ENCODE data around the gene PXK. TPM values are rescaled to one million over a fixed set of nuclear protein-coding genes. Genes with fewer than 3 reads are reported as not detected.
A peak's percentile ranks its signal among the peaks of the same experiment; 100 is the strongest.

The PXK gene
- total and polyA plus RNA-seq, 10 of the 15 experiments (the other 5 are each of a cell fraction or from before 2014, with no cell fraction given): 8.4 to 38.0 (median 27.6) TPM

DNA sequence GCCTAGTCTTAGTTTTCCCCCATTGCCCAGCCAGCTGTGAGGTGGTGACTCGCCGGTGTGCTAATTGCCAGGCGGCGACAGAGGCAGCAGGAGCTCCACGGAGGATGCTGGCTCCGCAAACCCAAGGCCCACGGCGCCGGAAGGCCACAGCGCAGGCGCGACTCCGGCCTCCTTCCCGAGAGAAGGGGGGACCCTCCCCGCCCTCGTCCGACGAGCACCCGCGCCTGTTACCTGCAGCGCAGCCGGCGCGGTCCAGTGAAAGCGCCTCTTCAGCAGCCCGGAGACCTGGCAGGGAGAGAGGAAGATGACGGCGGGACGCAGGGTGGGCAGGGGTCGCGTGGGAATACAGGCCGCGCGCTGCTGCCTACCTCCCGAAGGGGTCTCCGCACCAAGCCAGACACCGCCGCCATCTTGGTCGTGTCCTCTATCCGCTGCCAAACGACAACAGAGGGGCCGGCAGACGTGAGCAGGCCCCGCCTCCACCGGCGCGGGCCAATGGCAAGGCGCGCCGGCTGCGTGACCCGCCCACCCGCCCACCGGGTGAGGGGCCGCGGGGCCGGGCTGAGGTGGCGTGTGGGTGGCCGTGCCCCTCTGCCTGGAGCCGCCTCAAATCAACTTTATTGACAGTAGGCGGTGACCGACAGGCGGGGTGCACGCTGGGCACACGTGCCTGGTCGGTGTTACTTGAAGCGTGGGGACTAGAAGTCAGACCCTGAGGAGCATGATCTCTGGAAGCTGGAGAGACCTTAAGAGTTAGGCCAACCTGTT, 100.9 kb downstream of the PXK start, which contains the start of gene PDHB (continued):
- TF ChIP-seq SPI1 (IDR thresholded peaks at IDR 0.05; ENCODE audit: borderline replicate concordance, insufficient read depth, low read depth, low read length) (no peak), MXI1 (IDR thresholded peaks at IDR 0.05; ENCODE audit: low read depth, low read length) (peak; percentile 76; the same call in 1 of the 2 replicates), MYC (IDR thresholded peaks at IDR 0.05; ENCODE audit: insufficient read depth, insufficient read length, insufficient replicate concordance, low read length, severe bottlenecking) (no peak), SMC3 (IDR thresholded peaks at IDR 0.05; ENCODE audit: borderline replicate concordance, low read length) (no peak), ZNF207 (IDR thresholded peaks at IDR 0.05; ENCODE audit: borderline replicate concordance) (no peak), GATAD2B (conservative IDR thresholded peaks at IDR 0.05; ENCODE audit: low read depth) (peak; percentile 91), IKZF2 (IDR thresholded peaks at IDR 0.05) (peak in 1 of 2 experiments; percentile 53; a peak in 1 of 4 replicates), ZBED1 (IDR thresholded peaks at IDR 0.05; ENCODE audit: borderline replicate concordance) (no peak), WRNIP1 (IDR thresholded peaks at IDR 0.05; ENCODE audit: borderline replicate concordance, low read depth, low read length) (no peak), SREBF2 (IDR thresholded peaks at IDR 0.05; ENCODE audit: low read length) (no peak), NR2F1 (conservative IDR thresholded peaks at IDR 0.05) (0 out of 2 replicates have a peak, but pooled peaks have one; percentile 30), RFX5 (IDR thresholded peaks at IDR 0.05; ENCODE audit: low read depth, low read length) (no peak), SREBF1 (IDR thresholded peaks at IDR 0.05; ENCODE audit: low read length) (no peak), CBX5 (IDR thresholded peaks at IDR 0.05; ENCODE audit: low read depth) (no peak), EZH2 (IDR thresholded peaks at IDR 0.05; ENCODE audit: borderline replicate concordance, control insufficient read depth, low read depth, low read length) (no peak), CBFB (IDR thresholded peaks at IDR 0.05; ENCODE audit: low read depth) (no peak), EGR1 (IDR thresholded peaks at IDR 0.05; ENCODE audit: borderline replicate concordance in 1 of 2, low read depth in 2 of 2, low read length in 2 of 2) (peak in 1 of 2 experiments; percentile 75; a peak in 1 of 3 replicates), LARP7 (IDR thresholded peaks at IDR 0.05) (peak; percentile 94)
- TF ChIP-seq, protein P1, sequence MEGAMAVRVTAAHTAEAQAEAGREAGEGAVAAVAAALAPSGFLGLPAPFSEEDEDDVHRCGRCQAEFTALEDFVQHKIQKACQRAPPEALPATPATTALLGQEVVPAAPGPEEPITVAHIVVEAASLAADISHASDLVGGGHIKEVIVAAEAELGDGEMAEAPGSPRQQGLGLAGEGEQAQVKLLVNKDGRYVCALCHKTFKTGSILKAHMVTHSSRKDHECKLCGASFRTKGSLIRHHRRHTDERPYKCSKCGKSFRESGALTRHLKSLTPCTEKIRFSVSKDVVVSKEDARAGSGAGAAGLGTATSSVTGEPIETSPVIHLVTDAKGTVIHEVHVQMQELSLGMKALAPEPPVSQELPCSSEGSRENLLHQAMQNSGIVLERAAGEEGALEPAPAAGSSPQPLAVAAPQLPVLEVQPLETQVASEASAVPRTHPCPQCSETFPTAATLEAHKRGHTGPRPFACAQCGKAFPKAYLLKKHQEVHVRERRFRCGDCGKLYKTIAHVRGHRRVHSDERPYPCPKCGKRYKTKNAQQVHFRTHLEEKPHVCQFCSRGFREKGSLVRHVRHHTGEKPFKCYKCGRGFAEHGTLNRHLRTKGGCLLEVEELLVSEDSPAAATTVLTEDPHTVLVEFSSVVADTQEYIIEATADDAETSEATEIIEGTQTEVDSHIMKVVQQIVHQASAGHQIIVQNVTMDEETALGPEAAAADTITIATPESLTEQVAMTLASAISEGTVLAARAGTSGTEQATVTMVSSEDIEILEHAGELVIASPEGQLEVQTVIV (IDR thresholded peaks at IDR 0.05; ENCODE audit: borderline replicate concordance, partially characterized antibody): no peak
- TF ChIP-seq, protein P2, sequence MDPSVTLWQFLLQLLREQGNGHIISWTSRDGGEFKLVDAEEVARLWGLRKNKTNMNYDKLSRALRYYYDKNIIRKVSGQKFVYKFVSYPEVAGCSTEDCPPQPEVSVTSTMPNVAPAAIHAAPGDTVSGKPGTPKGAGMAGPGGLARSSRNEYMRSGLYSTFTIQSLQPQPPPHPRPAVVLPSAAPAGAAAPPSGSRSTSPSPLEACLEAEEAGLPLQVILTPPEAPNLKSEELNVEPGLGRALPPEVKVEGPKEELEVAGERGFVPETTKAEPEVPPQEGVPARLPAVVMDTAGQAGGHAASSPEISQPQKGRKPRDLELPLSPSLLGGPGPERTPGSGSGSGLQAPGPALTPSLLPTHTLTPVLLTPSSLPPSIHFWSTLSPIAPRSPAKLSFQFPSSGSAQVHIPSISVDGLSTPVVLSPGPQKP (IDR thresholded peaks at IDR 0.05; ENCODE audit: low read depth, low read length): peak; percentile 33; the same call in 1 of the 2 replicates
- TF ChIP-seq, protein P3, sequence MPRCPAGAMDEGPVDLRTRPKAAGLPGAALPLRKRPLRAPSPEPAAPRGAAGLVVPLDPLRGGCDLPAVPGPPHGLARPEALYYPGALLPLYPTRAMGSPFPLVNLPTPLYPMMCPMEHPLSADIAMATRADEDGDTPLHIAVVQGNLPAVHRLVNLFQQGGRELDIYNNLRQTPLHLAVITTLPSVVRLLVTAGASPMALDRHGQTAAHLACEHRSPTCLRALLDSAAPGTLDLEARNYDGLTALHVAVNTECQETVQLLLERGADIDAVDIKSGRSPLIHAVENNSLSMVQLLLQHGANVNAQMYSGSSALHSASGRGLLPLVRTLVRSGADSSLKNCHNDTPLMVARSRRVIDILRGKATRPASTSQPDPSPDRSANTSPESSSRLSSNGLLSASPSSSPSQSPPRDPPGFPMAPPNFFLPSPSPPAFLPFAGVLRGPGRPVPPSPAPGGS (IDR thresholded peaks at IDR 0.05; ENCODE audit: borderline replicate concordance, insufficient read depth, low read depth, low read length, poor library complexity, severe bottlenecking): no peak
- TF ChIP-seq, protein P4, sequence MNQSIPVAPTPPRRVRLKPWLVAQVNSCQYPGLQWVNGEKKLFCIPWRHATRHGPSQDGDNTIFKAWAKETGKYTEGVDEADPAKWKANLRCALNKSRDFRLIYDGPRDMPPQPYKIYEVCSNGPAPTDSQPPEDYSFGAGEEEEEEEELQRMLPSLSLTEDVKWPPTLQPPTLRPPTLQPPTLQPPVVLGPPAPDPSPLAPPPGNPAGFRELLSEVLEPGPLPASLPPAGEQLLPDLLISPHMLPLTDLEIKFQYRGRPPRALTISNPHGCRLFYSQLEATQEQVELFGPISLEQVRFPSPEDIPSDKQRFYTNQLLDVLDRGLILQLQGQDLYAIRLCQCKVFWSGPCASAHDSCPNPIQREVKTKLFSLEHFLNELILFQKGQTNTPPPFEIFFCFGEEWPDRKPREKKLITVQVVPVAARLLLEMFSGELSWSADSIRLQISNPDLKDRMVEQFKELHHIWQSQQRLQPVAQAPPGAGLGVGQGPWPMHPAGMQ (IDR thresholded peaks at IDR 0.05; ENCODE audit: borderline replicate concordance): no peak
- TF ChIP-seq, protein P5, sequence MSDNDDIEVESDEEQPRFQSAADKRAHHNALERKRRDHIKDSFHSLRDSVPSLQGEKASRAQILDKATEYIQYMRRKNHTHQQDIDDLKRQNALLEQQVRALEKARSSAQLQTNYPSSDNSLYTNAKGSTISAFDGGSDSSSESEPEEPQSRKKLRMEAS (IDR thresholded peaks at IDR 0.05; ENCODE audit: low read depth, low read length): peak; percentile 85
